Panc1 (cell line): ENCODE data around the gene SRSF9. TPM values are rescaled to one million over a fixed set of nuclear protein-coding genes. Genes with fewer than 3 reads are reported as not detected.
A peak's percentile ranks its signal among the peaks of the same experiment; 100 is the strongest.

Experiments
- ATAC-seq: fragments of 200-7000 bp; cut with Tn5 transposase; 2 replicates; pipeline ENCODE4 v1.9.1; 2020; ENCODE audit warnings: mild to moderate bottlenecking, moderate library complexity
- BruUV-seq: library from RNA; stranded (reverse); fragments of 400-500 nt; replicated peaks from 2 replicates; lab custom pipeline; 2021; lab: Mats Ljungman, UMichigan
- CTCF ChIA-PET: fragments of 300-600 bp; sonication (Branson Sonifier 250); formaldehyde crosslinking; loops from one replicate; lab custom pipeline; 2022; ENCODE audit warnings: antibody characterized with exemption; lab: Charles Lee
- POLR2A ChIA-PET: fragments of 300-600 bp; sonication (Branson Sonifier 250); formaldehyde crosslinking; loops from one replicate; lab custom pipeline; 2022; ENCODE audit warnings: antibody characterized with exemption; lab: Charles Lee
- DNase-seq: peaks from one replicate; pipeline ENCODE4 v3.0.0-alpha.2; 2010; ENCODE audit warnings: low read depth, low spot score
- H3K27ac ChIP-seq: 2 replicates; pipeline ENCODE4 v1.5.1; 2011; ENCODE audit warnings: mild to moderate bottlenecking, low read length, inconsistent platforms
- H3K27me3 ChIP-seq: fragments of 200-500 bp; sonication (Bioruptor generic); 2 replicates; pipeline ENCODE4 v1.6.0; 2014; ENCODE audit warnings: low read length, inconsistent platforms; ENCODE audit not compliant: control insufficient read depth, insufficient read depth
- H3K36me3 ChIP-seq: fragments of 200-500 bp; sonication (Bioruptor generic); 2 replicates; pipeline ENCODE4 v1.5.1; 2014; ENCODE audit warnings: inconsistent platforms, mild to moderate bottlenecking, low read length, moderate library complexity; ENCODE audit not compliant: control insufficient read depth, insufficient read depth
- H3K4me1 ChIP-seq: 2 replicates; pipeline ENCODE4 v1.5.1; 2011; ENCODE audit warnings: inconsistent platforms, mild to moderate bottlenecking, low read length, moderate library complexity; ENCODE audit not compliant: control insufficient read depth, insufficient read depth
- H3K4me3 ChIP-seq, 2 experiments: 2 replicates each; pipeline ENCODE4 v1.5.1; 2011 to 2012; ENCODE audit warnings: low read depth in 2 of 2, low read length in 2 of 2, mild to moderate bottlenecking in 2 of 2, inconsistent platforms in 1 of 2, moderate library complexity in 1 of 2
- H3K9me3 ChIP-seq: fragments of 200-500 bp; sonication (Bioruptor generic); 2 replicates; pipeline ENCODE4 v1.5.1; 2014; ENCODE audit warnings: low read depth, mild to moderate bottlenecking, inconsistent platforms, low read length, moderate library complexity; ENCODE audit not compliant: control insufficient read depth, insufficient read depth
- POLR2AphosphoS5 ChIP-seq: IDR thresholded peaks from 2 replicates; pipeline ENCODE4 v1.6.1; 2012; ENCODE audit warnings: mild to moderate bottlenecking, low read depth, low read length, moderate library complexity
- REST ChIP-seq, 2 experiments: IDR thresholded peaks; 2 replicates each; pipeline ENCODE4 v1.6.1; 2011 to 2012; ENCODE audit warnings: low read depth in 2 of 2, control low read depth in 1 of 2, low read length in 1 of 2, mild to moderate bottlenecking in 1 of 2, moderate library complexity in 1 of 2; ENCODE audit not compliant: insufficient read depth in 1 of 2
- SIN3A ChIP-seq: IDR thresholded peaks from 2 replicates; pipeline ENCODE4 v1.6.1; 2012; ENCODE audit warnings: low read depth, mild to moderate bottlenecking, low read length, moderate library complexity, borderline replicate concordance; ENCODE audit not compliant: insufficient read depth
- TCF7L2 ChIP-seq: IDR thresholded peaks from 2 replicates; pipeline ENCODE4 v1.6.1; 2011; ENCODE audit warnings: mild to moderate bottlenecking, low read depth, low read length, inconsistent platforms
- in situ Hi-C: cut with HindIII; loops from 2 replicates; pipeline ENCODE4 v1.10.0; 2016; ENCODE audit warnings: low sequenced_read_pairs, low pct_unique_long_range_greater_than_20kb
- intact Hi-C: fragments of 100-400 bp; cut with micrococcal nuclease; formaldehyde crosslinking; loops from one replicate; pipeline ENCODE4 v1.10.0; 2022; ENCODE audit not compliant: unreplicated experiment
- total RNA-seq: library from RNA; stranded (reverse); gene quantifications from one replicate; pipeline ENCODE4 v1.2.1, GENCODE V29; 2021; ENCODE audit not compliant: unreplicated experiment
- TF ChIP-seq, protein P1 (sequence below): fragments of 450-650 bp; IDR thresholded peaks from 2 replicates; pipeline ENCODE4 v1.5.1; 2017; ENCODE audit warnings: mild to moderate bottlenecking

Gene SRSF9
- total RNA-seq, 1 experiment from 2014 or later: 269 TPM

DNA sequence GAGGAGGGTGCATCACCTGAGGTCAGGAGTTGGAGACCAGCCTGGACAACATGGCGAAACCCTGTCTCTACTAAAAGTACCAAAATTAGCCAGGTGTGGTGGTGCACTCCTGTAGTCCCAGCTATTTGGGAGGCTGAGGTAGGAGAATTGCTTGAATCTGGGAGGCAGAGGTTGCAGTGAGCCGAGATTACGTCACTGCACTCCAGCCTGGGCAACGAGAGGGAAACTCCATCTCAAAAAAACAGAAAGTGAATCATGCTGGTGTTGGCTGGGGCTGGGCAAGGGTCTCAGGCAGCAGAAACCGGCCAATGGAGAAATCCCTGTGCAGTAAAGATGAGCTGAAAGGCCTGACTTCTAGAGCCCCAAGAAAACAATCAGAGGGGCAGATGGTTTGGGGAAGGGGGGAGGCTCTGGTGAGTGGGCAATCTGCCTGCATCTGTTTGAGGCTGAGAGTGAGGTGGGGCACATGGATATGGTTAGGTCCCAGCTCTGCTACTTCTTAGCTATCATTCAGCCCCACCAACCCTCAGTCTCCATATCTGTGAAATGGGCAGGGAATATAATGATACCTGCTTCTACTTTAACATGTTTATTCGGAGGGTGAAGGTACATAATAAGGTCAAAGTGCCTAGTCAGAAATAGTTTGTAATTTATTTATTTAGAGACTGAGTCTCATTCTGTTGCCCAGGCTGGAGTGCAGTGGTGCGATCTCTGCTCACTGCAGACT lies 52.9 kb downstream of the SRSF9 start:
- Histone ChIP-seq H3K4me3 (no peak overlapping the region), H3K36me3 (no peaks in the 10 kb centered on the region), H3K27ac (no peak overlapping the region), H3K9me3 (no peaks in the 10 kb centered on the region), H3K27me3 (no peaks in the 10 kb centered on the region), H3K4me1 (no peaks in the 10 kb centered on the region)
- in situ Hi-C loops: no loop called here
- TF ChIP-seq POLR2AphosphoS5: no peak
- TF ChIP-seq SIN3A: no peak
- TF ChIP-seq REST (IDR thresholded peaks at IDR 0.05; ENCODE audit: insufficient read depth in 1 of 2, low read depth in 2 of 2, low read length in 1 of 2): no peak
- TF ChIP-seq TCF7L2: no peak
- TF ChIP-seq, protein P1, sequence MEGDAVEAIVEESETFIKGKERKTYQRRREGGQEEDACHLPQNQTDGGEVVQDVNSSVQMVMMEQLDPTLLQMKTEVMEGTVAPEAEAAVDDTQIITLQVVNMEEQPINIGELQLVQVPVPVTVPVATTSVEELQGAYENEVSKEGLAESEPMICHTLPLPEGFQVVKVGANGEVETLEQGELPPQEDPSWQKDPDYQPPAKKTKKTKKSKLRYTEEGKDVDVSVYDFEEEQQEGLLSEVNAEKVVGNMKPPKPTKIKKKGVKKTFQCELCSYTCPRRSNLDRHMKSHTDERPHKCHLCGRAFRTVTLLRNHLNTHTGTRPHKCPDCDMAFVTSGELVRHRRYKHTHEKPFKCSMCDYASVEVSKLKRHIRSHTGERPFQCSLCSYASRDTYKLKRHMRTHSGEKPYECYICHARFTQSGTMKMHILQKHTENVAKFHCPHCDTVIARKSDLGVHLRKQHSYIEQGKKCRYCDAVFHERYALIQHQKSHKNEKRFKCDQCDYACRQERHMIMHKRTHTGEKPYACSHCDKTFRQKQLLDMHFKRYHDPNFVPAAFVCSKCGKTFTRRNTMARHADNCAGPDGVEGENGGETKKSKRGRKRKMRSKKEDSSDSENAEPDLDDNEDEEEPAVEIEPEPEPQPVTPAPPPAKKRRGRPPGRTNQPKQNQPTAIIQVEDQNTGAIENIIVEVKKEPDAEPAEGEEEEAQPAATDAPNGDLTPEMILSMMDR: no peak
- DNase-seq: no peak
- POLR2A ChIA-PET: no interaction called here
- ATAC-seq: no peak
- intact Hi-C loops: no loop called here
- CTCF ChIA-PET: no interaction called here
- BruUV-seq: no TSS peak

GRCh38 chr12:120413901-120414695 lies 55.5 kb downstream of the SRSF9 start:
- POLR2A ChIA-PET: no interaction called here
- intact Hi-C loops: no loop called here

More at GRCh38 chr12:120413901-120414695, 55.5 kb downstream of the SRSF9 start:
- no peak for DNase-seq
- ATAC-seq: peak; percentile 74
- no peaks in the 10 kb centered on the region for H3K4me1 ChIP-seq
- in situ Hi-C loops: no loop called here
- H3K27me3 ChIP-seq: no peaks in the 10 kb centered on the region
- H3K4me3 ChIP-seq: no peak overlapping the region
- BruUV-seq: no TSS peak
- CTCF ChIA-PET: no interaction called here
- H3K9me3 ChIP-seq: no peaks in the 10 kb centered on the region
- no peaks in the 10 kb centered on the region for H3K36me3 ChIP-seq
- TF ChIP-seq SIN3A (no peak), TCF7L2 (no peak), REST (IDR thresholded peaks at IDR 0.05; ENCODE audit: insufficient read depth in 1 of 2, low read depth in 2 of 2, low read length in 1 of 2) (no peak), POLR2AphosphoS5 (no peak)
- TF ChIP-seq, protein P1: no peak
- H3K27ac ChIP-seq: no peak overlapping the region
